Trophoblast cell (in vitro differentiated cells and primary cell): ENCODE measurements around the gene PCDHGA2.
"Not testable (repeated sequence)": the region's sequence is repeated elsewhere in the genome, so short reads cannot be mapped to it uniquely, and the experiment has no call there.

Experiments
- DNase-seq, 2 donors: peaks; one replicate each; pipeline ENCODE4 v3.0.0-alpha.2; 2016
- H2AFZ ChIP-seq: 2 replicates; pipeline ENCODE4 v1.6.1; 2013; ENCODE audit warnings: low read length, moderate library complexity, mild to moderate bottlenecking; ENCODE audit not compliant: insufficient read depth, poor library complexity
- H2AK5ac ChIP-seq: 2 replicates; pipeline ENCODE4 v1.6.1; 2013; ENCODE audit warnings: mild to moderate bottlenecking, low read length
- H2BK120ac ChIP-seq: 2 replicates; pipeline ENCODE4 v1.6.1; 2013; ENCODE audit warnings: low read length, mild to moderate bottlenecking, moderate library complexity; ENCODE audit not compliant: insufficient read depth, poor library complexity
- H2BK12ac ChIP-seq: 2 replicates; pipeline ENCODE4 v1.6.1; 2013; ENCODE audit warnings: mild to moderate bottlenecking, low read length, moderate library complexity
- H2BK5ac ChIP-seq: 2 replicates; pipeline ENCODE4 v1.6.1; 2013; ENCODE audit warnings: low read length, low read depth, moderate library complexity, mild to moderate bottlenecking; ENCODE audit not compliant: poor library complexity
- H3K14ac ChIP-seq: 2 replicates; pipeline ENCODE4 v1.6.1; 2013; ENCODE audit warnings: mild to moderate bottlenecking, low read length
- H3K18ac ChIP-seq: 2 replicates; pipeline ENCODE4 v1.6.1; 2013; ENCODE audit warnings: mild to moderate bottlenecking, low read length
- H3K23ac ChIP-seq: 2 replicates; pipeline ENCODE4 v1.6.1; 2013; ENCODE audit warnings: low read length
- H3K27ac ChIP-seq: 2 replicates; pipeline ENCODE4 v1.5.1; 2013; ENCODE audit warnings: low read depth, mild to moderate bottlenecking, inconsistent platforms, low read length, moderate library complexity
- H3K27me3 ChIP-seq: 2 replicates; pipeline ENCODE4 v1.6.1; 2013; ENCODE audit warnings: inconsistent platforms, mild to moderate bottlenecking, low read length, moderate library complexity; ENCODE audit not compliant: insufficient read depth
- H3K36me3 ChIP-seq, 2 experiments: 1 replicate in 1 of 2; 2 replicates in 1 of 2; pipeline ENCODE4 v1.6.1; 2013; ENCODE audit warnings: low read length in 2 of 2, mild to moderate bottlenecking in 2 of 2, moderate library complexity in 1 of 2; ENCODE audit not compliant: insufficient read depth in 2 of 2, control insufficient read depth in 1 of 2
- H3K4ac ChIP-seq: 2 replicates; pipeline ENCODE4 v1.6.1; 2013; ENCODE audit warnings: low read depth, mild to moderate bottlenecking, low read length, moderate library complexity
- H3K4me1 ChIP-seq, 2 experiments: 1 replicate in 1 of 2; 2 replicates in 1 of 2; pipeline ENCODE4 v1.6.1; 2013; ENCODE audit warnings: low read length in 2 of 2, mild to moderate bottlenecking in 2 of 2, moderate library complexity in 1 of 2; ENCODE audit not compliant: insufficient read depth in 2 of 2, control insufficient read depth in 1 of 2
- H3K4me2 ChIP-seq: 2 replicates; pipeline ENCODE4 v1.6.1; 2013; ENCODE audit warnings: inconsistent platforms, mild to moderate bottlenecking, low read length, moderate library complexity
- H3K4me3 ChIP-seq: 2 replicates; pipeline ENCODE4 v1.5.1; 2013; ENCODE audit warnings: mild to moderate bottlenecking, low read depth, low read length, inconsistent platforms
- H3K79me1 ChIP-seq: one replicate; pipeline ENCODE4 v1.6.1; 2013; ENCODE audit warnings: low read length
- H3K79me2 ChIP-seq: 2 replicates; pipeline ENCODE4 v1.6.1; 2013; ENCODE audit warnings: low read length, mild to moderate bottlenecking; ENCODE audit not compliant: control insufficient read depth, insufficient read depth, poor library complexity
- H3K9ac ChIP-seq: 2 replicates; pipeline ENCODE4 v1.6.1; 2013; ENCODE audit warnings: mild to moderate bottlenecking, low read length
- H3K9me3 ChIP-seq: 2 replicates; pipeline ENCODE4 v1.6.1; 2013; ENCODE audit warnings: low read depth, mild to moderate bottlenecking, control low read depth, inconsistent platforms, low read length; ENCODE audit not compliant: insufficient read depth
- H4K12ac ChIP-seq: 2 replicates; pipeline ENCODE4 v1.6.1; 2013; ENCODE audit warnings: low read depth, mild to moderate bottlenecking, low read length, moderate library complexity
- H4K8ac ChIP-seq: 2 replicates; pipeline ENCODE4 v1.6.1; 2013; ENCODE audit warnings: low read depth, mild to moderate bottlenecking, low read length, moderate library complexity
- H4K91ac ChIP-seq: one replicate; pipeline ENCODE4 v1.6.1; 2013; ENCODE audit warnings: low read depth, mild to moderate bottlenecking, low read length, moderate library complexity
- WGBS: extraction: QIAGEN DNeasy Blood & Tissue Kit; methylation state at CpG from one replicate; pipeline ENCODE4 v1.1.7; 2013; ENCODE audit warnings: missing lambda C conversion rate; ENCODE audit not compliant: insufficient read length, insufficient coverage; ENCODE audit errors: extremely low coverage; 5-methylcytosine and 5-hydroxymethylcytosine counted together

The PCDHGA2 gene

DNA sequence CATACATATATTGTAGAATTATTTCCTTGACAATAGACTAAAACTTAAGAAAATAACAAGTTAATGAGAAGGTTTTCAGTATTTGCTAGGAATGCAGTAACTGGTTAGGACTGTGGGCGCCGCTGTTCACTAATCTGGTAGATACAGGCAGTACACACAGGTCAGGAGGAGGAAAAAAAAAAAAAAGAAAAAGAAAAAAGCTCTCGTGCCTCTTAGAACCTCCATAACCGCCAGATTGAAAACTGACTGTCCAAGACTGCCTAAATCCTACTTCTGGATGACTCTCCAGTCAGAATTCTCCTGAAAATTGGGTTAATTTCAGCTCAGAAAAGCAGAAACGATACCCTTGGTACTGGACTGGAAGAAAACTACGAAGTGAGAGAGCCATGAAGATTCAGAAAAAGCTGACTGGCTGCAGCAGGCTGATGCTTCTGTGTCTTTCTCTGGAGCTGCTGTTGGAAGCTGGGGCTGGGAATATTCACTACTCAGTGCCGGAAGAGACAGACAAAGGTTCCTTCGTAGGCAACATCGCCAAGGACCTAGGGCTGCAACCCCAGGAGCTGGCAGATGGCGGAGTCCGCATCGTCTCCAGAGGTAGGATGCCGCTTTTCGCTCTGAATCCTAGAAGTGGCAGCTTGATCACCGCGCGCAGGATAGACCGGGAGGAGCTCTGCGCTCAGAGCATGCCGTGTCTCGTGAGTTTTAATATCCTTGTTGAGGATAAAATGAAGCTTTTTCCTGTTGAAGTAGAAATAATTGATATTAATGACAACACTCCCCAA, 8.1 kb upstream of the PCDHGA2 start, which contains the start of gene PCDHGA1:
PCDHGA1 (plus strand) TSS at position 216 of the 782 bp plus-strand sequence.
- Histone ChIP-seq H2BK120ac (no peak within 1 kb of the TSS), H3K4me3 (no peak within 1 kb of the TSS), H3K4me1 (no peaks in the 10 kb centered on the region), H3K79me1 (no peaks in the 10 kb centered on the region), H4K12ac (no peak within 1 kb of the TSS), H2BK5ac (no peak within 1 kb of the TSS), H3K9me3 (peaks cover 27% of the 10 kb centered on the region), H3K9ac (no peak within 1 kb of the TSS), H3K27ac (no peak within 1 kb of the TSS), H2AK5ac (no peak within 1 kb of the TSS), H4K91ac (no peak within 1 kb of the TSS), H3K36me3 (peaks cover 0 to 2% of the 10 kb centered on the region in 2 experiments), H3K4ac (no peak within 1 kb of the TSS), H3K79me2 (no peaks in the 10 kb centered on the region), H3K18ac (no peak within 1 kb of the TSS), H2AFZ (no peak within 1 kb of the TSS), H3K14ac (no peak within 1 kb of the TSS), H3K23ac (no peak within 1 kb of the TSS), H4K8ac (no peak within 1 kb of the TSS), H3K4me2 (no peak within 1 kb of the TSS), H3K27me3 (no peaks in the 10 kb centered on the region), H2BK12ac (no peak within 1 kb of the TSS)
- no CpG with 5 or more reads among the region's 21 CpGs for WGBS
- DNase-seq, result no peak

DNA sequence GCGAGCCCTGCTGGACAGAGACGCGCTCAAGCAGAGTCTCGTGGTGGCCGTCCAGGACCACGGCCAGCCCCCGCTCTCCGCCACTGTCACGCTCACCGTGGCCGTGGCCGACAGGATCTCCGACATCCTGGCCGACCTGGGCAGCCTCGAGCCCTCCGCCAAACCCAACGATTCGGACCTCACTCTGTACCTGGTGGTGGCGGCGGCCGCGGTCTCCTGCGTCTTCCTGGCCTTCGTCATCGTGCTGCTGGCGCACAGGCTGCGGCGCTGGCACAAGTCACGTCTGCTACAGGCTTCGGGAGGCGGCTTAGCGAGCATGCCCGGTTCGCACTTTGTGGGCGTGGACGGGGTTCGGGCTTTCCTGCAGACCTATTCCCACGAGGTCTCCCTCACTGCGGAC, 6.0 kb upstream of the PCDHGA2 start:
- not testable (repeated sequence) for H3K27me3 ChIP-seq

DNA sequence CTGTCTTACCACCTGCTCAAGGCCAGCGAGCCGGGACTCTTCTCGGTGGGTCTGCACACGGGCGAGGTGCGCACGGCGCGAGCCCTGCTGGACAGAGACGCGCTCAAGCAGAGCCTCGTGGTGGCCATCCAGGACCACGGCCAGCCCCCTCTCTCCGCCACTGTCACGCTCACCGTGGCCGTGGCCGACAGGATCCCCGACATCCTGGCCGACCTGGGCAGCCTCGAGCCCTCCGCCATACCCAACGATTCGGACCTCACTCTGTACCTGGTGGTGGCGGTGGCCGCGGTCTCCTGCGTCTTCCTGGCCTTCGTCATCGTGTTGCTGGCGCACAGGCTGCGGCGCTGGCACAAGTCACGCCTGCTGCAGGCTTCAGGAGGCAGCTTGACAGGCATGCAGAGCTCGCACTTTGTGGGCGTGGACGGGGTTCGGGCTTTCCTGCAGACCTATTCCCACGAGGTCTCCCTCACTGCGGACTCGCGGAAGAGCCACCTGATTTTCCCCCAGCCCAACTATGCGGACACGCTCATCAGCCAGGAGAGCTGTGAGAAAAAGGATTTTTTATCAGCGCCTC, 2.3 kb downstream of the PCDHGA2 start:
- not testable (repeated sequence) for H2AK5ac ChIP-seq, H2BK5ac ChIP-seq, H2AFZ ChIP-seq, DNase-seq, H3K79me1 ChIP-seq, H3K27me3 ChIP-seq, H3K18ac ChIP-seq, H3K9ac ChIP-seq, H3K27ac ChIP-seq, H3K23ac ChIP-seq, H3K4ac ChIP-seq, H4K8ac ChIP-seq, H2BK12ac ChIP-seq, H3K4me2 ChIP-seq, H2BK120ac ChIP-seq, H3K36me3 ChIP-seq, H3K14ac ChIP-seq, H3K4me3 ChIP-seq, H4K12ac ChIP-seq, H3K4me1 ChIP-seq, H4K91ac ChIP-seq, H3K79me2 ChIP-seq
- no CpG with 5 or more reads among the region's 45 CpGs for WGBS
- peaks cover 25% of the 10 kb centered on the region for H3K9me3 ChIP-seq

More for the DNA sequence above, 6.0 kb upstream of the PCDHGA2 start:
- H3K4me3 ChIP-seq, H2AK5ac ChIP-seq, H4K91ac ChIP-seq, H2BK120ac ChIP-seq, H3K14ac ChIP-seq, H4K8ac ChIP-seq, H4K12ac ChIP-seq, H3K4me2 ChIP-seq, H3K36me3 ChIP-seq, H3K4ac ChIP-seq, H3K79me1 ChIP-seq, H3K23ac ChIP-seq, DNase-seq, H2BK5ac ChIP-seq, H3K27ac ChIP-seq, H2BK12ac ChIP-seq, H3K4me1 ChIP-seq, H3K18ac ChIP-seq, H3K9ac ChIP-seq, H3K79me2 ChIP-seq, H2AFZ ChIP-seq: not testable (repeated sequence)
- H3K9me3 ChIP-seq, result peaks cover 27% of the 10 kb centered on the region
- no CpG with 5 or more reads among the region's 39 CpGs for WGBS

DNA sequence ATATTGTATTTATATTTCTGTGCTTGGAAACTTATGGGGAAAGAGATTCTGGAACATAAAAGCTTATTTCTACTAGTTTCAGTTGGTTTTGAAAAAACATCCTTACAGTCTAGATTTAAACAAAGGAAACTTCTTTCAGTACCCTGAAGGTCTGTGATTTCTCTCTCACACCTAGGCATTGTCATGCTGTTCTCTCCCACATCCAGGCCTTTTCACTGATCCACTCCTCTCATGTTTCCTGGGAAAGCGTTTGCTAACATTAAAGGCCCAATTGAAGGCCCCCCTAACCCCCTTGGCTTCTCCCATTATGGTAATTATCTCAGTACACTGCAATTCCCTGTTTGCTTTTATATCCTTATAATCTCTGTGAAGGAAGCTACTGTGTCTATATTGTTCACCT, 4.2 kb downstream of the PCDHGA2 start:
- Histone ChIP-seq H3K18ac (no peak overlapping the region), H4K12ac (no peak overlapping the region), H2BK12ac (no peak overlapping the region), H3K27ac (no peak overlapping the region), H3K14ac (no peak overlapping the region), H3K4me1 (no peaks in the 10 kb centered on the region), H3K36me3 (no peaks in the 10 kb centered on the region), H2BK120ac (no peak overlapping the region), H3K4me3 (no peak overlapping the region), H3K4ac (no peak overlapping the region), H2BK5ac (no peak overlapping the region), H3K79me2 (no peaks in the 10 kb centered on the region), H2AFZ (no peak overlapping the region), H3K9ac (no peak overlapping the region), H4K91ac (no peak overlapping the region), H2AK5ac (no peak overlapping the region), H3K4me2 (no peak overlapping the region), H4K8ac (no peak overlapping the region), H3K23ac (no peak overlapping the region), H3K9me3 (peaks cover 25% of the 10 kb centered on the region), H3K79me1 (no peaks in the 10 kb centered on the region), H3K27me3 (no peaks in the 10 kb centered on the region)
- DNase-seq, result no peak
- no CpG with 5 or more reads among the region's 1 CpG for WGBS
